HG03280 (cell line): Measurements from ENCODE around the gene SSR1.

Experiments
- ATAC-seq: cut with Tn5 transposase; IDR thresholded peaks from one replicate; pipeline ENCODE4 v1.9.1; 2021; ENCODE audit warnings: mild to moderate bottlenecking, moderate library complexity; ENCODE audit not compliant: unreplicated experiment

Gene SSR1

GRCh38 chr6:7218406-7218988 is 94.5 kb downstream of the SSR1 start:
- ATAC-seq, result no peak
